Activated T-helper 17 cell treated with anti-CD3 and anti-CD28 coated beads, Interleukin-2, amount 50 U/mL, for 72 hours (primary cell): ENCODE results near the gene TMTC4. TPM values are rescaled to one million over a fixed set of nuclear protein-coding genes. Genes with fewer than 3 reads are reported as not detected.

Experiments used
- ATAC-seq: fragments of 150-1000 bp; cut with Tn5 transposase; replicated peaks from 2 replicates; pipeline ENCODE4 v1.10.0; 2021; ENCODE audit warnings: mild to moderate bottlenecking, moderate library complexity
- H3K27ac Mint-ChIP-seq: one replicate; pipeline ENCODE4 v1.8.0; 2022; ENCODE audit warnings: mixed read lengths
- H3K27me3 Mint-ChIP-seq: one replicate; pipeline ENCODE4 v1.8.0; 2022; ENCODE audit warnings: mixed read lengths
- H3K36me3 Mint-ChIP-seq: one replicate; pipeline ENCODE4 v1.8.0; 2022; ENCODE audit warnings: low read depth, mild to moderate bottlenecking, mixed read lengths
- H3K4me1 Mint-ChIP-seq: one replicate; pipeline ENCODE4 v1.8.0; 2022; ENCODE audit warnings: mixed read lengths
- H3K4me3 Mint-ChIP-seq: one replicate; pipeline ENCODE4 v1.8.0; 2022; ENCODE audit warnings: mild to moderate bottlenecking, mixed read lengths
- H3K9me3 Mint-ChIP-seq: one replicate; pipeline ENCODE4 v1.8.0; 2022; ENCODE audit warnings: mixed read lengths
- total RNA-seq, 2 donors: library from RNA; stranded (reverse); gene quantifications; one replicate each; pipeline ENCODE4 v1.2.3, GENCODE V29; 2022

TMTC4 gene
- total RNA-seq, 2 donors from 2014 or later = 11.5 to 14.0 TPM

DNA sequence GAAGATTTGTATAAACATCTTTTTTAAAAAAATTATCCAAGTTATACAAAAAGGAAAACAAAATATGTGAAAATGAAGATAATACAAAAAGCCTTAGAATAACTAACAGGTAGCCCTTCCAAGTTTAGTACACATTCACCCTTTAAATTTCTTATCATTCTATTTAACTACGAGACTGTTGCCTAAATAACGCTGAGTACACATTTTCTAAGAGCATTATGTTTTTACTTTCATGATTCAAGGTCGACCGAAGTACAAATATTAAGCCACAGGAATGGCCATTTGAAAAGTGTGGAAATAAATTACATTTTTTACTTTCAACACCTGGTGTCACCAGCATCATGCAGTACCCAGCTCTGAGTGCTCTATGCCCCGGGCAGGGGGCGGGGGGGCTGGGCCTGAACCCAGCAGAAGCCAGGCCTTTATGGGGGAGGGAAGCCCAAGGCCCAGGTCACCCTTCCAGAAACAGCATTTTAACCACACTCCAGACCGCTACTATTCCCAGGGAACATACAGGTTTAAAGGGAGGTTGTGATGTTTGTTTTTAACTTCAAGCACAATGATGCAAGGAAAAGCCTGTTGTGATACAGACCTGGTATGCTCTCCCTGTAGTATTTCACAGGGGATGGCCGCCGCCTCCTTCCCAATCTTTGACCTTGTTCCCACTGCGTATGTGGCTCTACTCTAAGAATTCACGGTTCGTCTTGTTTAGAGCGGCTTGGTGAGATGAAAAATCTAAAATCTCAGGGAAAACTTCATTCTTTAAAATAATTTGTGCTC is 110.0 kb downstream of the TMTC4 start:
- Mint-ChIP-seq H3K27me3 (no peaks in the 10 kb centered on the region), H3K9me3 (no peaks in the 10 kb centered on the region), H3K27ac (peak overlapping the region; percentile 49), H3K4me1 (no peaks in the 10 kb centered on the region), H3K4me3 (no peak overlapping the region), H3K36me3 (no peaks in the 10 kb centered on the region)
- no peak for ATAC-seq

DNA sequence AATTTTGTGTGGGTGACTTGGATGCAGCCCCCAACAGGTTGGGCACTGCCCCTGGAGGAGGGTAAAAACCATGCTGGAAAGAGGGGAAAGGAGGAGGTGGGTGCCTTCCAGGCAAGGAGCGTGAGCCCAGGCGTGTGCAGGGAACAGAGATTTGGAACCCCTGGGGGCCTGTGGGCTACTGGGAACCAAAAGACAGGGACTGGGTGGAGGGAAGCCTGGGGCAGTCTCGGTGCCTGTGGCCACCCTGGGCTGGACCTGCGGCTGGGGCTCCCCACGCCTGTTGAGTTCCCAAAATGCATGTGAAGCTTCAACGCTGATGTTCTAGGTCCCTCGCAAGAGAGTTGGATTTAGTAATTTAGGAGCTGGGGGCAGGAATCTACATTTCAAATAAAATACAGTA is 110.8 kb downstream of the TMTC4 start:
- ATAC-seq = no peak
- no peak overlapping the region for H3K4me3 Mint-ChIP-seq
- H3K36me3 Mint-ChIP-seq = no peaks in the 10 kb centered on the region

DNA sequence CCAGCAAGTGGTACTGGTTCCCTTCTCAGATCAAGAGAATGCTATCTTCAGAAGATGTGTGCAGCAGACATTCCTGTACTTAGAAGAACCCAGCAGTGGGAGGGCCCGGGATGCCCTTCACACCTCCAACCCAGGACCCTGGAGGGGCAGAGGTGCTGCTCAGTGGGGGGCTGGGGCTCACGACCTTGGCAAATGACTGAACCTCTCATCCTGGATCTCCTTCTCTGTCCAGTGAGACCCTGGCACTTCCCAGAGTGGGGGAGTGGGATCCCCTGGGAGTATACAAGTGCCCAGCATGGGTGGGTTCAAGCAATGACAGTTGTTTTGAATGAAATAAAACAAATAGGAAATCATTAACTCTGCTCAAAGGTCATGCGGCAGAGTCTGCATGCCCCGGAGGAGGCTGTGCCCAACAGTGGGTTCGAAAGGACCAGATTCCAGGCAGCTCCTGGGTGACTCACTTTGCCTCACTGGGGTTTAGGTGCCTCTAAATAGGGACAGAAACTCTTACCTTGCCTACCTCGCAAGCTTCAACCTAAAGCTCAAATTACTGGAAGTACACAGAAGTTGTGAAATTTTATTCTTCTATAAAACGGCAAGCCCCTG is 112.9 kb downstream of the TMTC4 start:
- H3K4me1 Mint-ChIP-seq = no peaks in the 10 kb centered on the region
- no peaks in the 10 kb centered on the region for H3K9me3 Mint-ChIP-seq
- H3K27ac Mint-ChIP-seq = no peak overlapping the region
- no peaks in the 10 kb centered on the region for H3K36me3 Mint-ChIP-seq
- H3K27me3 Mint-ChIP-seq = no peaks in the 10 kb centered on the region
- no peak for ATAC-seq
- H3K4me3 Mint-ChIP-seq = no peak overlapping the region

More for the DNA sequence above, 110.8 kb downstream of the TMTC4 start:
- Mint-ChIP-seq H3K4me1 (no peaks in the 10 kb centered on the region), H3K9me3 (no peaks in the 10 kb centered on the region), H3K27ac (no peak overlapping the region), H3K27me3 (no peaks in the 10 kb centered on the region)

DNA sequence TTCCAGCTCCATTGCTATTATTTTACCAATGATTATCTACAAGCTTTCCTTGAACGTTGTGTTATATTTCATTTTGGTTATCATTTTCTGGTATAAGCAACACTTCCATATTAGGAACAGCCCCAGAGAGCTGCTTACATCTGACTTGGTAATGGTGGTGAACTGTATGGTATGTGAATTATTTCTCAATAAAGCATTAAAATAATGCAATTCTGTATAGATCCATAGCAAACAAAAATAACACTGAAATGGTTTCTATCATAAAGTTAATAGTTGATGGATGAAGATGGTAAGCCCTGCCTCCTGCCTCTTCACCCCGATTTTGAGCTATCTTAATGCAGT is 113.5 kb downstream of the TMTC4 start:
- Mint-ChIP-seq H3K9me3 (no peaks in the 10 kb centered on the region), H3K4me3 (no peak overlapping the region)

DNA sequence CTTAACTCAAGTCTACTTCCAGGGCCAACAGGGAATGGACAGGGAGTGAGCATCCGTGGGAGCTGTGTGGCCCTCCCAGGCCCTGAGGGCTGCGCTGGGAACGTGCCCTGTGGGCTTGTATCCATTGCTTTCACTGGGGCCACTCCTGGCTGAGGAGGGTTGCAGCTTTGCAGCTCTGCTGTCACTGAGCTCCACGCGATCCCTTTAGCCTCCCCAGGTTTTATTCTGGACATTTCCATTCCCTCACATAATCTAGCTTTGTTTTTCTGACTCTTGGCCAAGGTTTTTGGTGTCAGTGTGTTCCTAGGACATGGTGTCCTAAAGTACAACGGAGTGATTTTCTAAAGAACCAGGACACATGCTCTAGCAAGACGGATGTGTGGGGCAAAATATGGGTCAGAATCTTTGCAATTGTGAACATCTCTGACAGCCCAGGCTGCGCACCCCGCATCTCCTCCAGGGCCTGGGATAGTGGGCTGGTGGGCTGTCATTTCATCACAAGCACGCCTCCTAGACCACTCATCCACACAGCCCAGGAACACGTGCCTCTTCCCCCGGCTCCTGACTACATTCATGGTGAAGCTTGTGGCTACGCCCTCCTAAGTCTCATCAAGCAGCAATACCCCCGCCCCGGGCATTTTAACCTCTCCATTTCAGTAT is 114.0 kb downstream of the TMTC4 start:
- H3K9me3 Mint-ChIP-seq = no peaks in the 10 kb centered on the region
- H3K4me1 Mint-ChIP-seq = no peaks in the 10 kb centered on the region
- H3K27ac Mint-ChIP-seq = no peak overlapping the region
- no peak for ATAC-seq
- H3K27me3 Mint-ChIP-seq = no peaks in the 10 kb centered on the region
- H3K36me3 Mint-ChIP-seq = no peaks in the 10 kb centered on the region
- no peak overlapping the region for H3K4me3 Mint-ChIP-seq

More for the DNA sequence above, 113.5 kb downstream of the TMTC4 start:
- H3K36me3 Mint-ChIP-seq = no peaks in the 10 kb centered on the region
- no peak for ATAC-seq
- H3K27me3 Mint-ChIP-seq = no peaks in the 10 kb centered on the region
- no peaks in the 10 kb centered on the region for H3K4me1 Mint-ChIP-seq
- H3K27ac Mint-ChIP-seq = no peak overlapping the region

DNA sequence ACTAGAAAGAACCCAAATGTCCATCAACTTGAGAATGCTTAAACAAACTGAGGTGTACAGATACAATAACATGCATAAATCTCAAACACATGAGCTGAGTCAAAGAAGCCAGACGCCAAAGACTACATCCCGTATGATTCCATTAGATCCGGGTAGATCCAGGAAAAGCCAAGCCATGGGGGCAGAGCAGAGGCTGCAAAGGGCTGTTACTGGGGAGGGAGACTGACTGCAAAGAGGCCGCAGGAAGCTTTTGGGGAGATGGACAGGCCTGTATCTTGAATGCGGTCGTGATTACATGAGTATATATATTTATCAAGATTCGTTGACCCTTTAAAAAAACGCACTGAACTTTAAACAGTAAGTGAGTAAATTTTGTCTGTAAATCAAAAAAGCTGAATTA is 114.7 kb downstream of the TMTC4 start:
- H3K9me3 Mint-ChIP-seq = no peaks in the 10 kb centered on the region
- H3K4me1 Mint-ChIP-seq = no peaks in the 10 kb centered on the region
- H3K27me3 Mint-ChIP-seq = no peaks in the 10 kb centered on the region
- no peak for ATAC-seq
- no peak overlapping the region for H3K4me3 Mint-ChIP-seq
- no peaks in the 10 kb centered on the region for H3K36me3 Mint-ChIP-seq
- H3K27ac Mint-ChIP-seq = no peak overlapping the region

Other genes starting within 250 kb of the TMTC4 start
- gene GGACT, start 86.0 kb downstream of the TMTC4 start, total RNA-seq = 1 to 10 TPM; 1.2 to 1.7 TPM